Measurements from ENCODE around the gene GPX6. TPM values are rescaled to one million over a fixed set of nuclear protein-coding genes. Genes with fewer than 3 reads are reported as not detected.

Gene GPX6
- total RNA-seq, 3 donors from 2014 or later = not detected

DNA sequence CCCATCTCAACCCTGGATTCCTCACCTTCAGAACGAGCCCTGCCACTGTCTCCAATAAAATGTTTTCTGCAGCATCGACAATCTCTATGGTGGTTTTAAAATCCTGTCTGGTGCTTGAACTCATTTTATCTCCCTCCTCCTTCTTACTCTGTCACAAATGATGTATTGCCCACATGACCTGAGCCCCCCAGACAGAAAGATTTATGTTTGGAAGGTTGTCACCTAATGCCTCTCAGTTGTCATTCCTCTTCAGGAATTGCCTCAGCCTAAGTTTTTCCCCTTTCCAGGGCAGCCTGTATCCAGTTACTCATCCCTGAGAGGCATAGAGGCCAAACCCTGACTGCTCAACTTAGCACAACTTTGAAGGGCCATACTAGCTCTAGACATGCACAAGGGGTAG lies 19.3 kb upstream of the GPX6 start:
- no peak for DNase-seq (ENCODE audit: low spot score in 2 of 2)
- peaks cover 0 to 45% of the 10 kb centered on the region in 2 donors for H3K27me3 ChIP-seq
- no peaks in the 10 kb centered on the region for H3K4me1 ChIP-seq
- no peak overlapping the region for H3K4me3 ChIP-seq
- TF ChIP-seq POLR2AphosphoS5 (IDR thresholded peaks at IDR 0.05) = no peak
- no peak for TF ChIP-seq POLR2A (IDR thresholded peaks at IDR 0.05)
- TF ChIP-seq, protein P1, sequence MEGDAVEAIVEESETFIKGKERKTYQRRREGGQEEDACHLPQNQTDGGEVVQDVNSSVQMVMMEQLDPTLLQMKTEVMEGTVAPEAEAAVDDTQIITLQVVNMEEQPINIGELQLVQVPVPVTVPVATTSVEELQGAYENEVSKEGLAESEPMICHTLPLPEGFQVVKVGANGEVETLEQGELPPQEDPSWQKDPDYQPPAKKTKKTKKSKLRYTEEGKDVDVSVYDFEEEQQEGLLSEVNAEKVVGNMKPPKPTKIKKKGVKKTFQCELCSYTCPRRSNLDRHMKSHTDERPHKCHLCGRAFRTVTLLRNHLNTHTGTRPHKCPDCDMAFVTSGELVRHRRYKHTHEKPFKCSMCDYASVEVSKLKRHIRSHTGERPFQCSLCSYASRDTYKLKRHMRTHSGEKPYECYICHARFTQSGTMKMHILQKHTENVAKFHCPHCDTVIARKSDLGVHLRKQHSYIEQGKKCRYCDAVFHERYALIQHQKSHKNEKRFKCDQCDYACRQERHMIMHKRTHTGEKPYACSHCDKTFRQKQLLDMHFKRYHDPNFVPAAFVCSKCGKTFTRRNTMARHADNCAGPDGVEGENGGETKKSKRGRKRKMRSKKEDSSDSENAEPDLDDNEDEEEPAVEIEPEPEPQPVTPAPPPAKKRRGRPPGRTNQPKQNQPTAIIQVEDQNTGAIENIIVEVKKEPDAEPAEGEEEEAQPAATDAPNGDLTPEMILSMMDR (IDR thresholded peaks at IDR 0.05) = no peak
- H3K36me3 ChIP-seq = no peaks in the 10 kb centered on the region
- no peak overlapping the region for H3K27ac ChIP-seq
- no peaks in the 10 kb centered on the region for H3K9me3 ChIP-seq
- intact Hi-C loops (cut with DNase I; ENCODE audit: low total_unique reads) = no loop called here

DNA sequence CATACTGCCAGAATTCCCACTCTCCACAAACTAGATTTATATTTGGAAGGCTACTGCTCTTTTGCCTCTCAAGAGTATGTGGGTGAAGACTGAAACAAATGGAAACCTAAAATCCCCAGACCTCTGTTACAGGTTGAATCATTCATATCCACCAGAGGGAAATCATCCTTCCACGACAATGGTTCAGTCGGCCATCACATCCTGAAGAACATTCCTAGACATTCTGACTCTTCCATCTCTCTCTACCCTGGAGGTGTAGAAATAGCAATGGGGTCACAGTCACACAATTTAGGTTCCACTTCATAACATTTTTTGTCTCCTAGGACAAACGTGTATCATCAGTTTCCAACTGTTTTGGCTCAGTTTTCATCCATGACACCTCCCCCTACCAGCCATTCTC lies 18.7 kb upstream of the GPX6 start:
- Histone ChIP-seq H3K4me3 (no peak overlapping the region), H3K4me1 (no peaks in the 10 kb centered on the region), H3K36me3 (no peaks in the 10 kb centered on the region), H3K27me3 (peaks cover 0 to 46% of the 10 kb centered on the region in 2 donors), H3K27ac (no peak overlapping the region), H3K9me3 (no peaks in the 10 kb centered on the region)
- DNase-seq (ENCODE audit: low spot score in 2 of 2) = no peak
- TF ChIP-seq, protein P1 (IDR thresholded peaks at IDR 0.05) = no peak
- TF ChIP-seq POLR2AphosphoS5 (IDR thresholded peaks at IDR 0.05) = no peak
- intact Hi-C loops (cut with DNase I; ENCODE audit: low total_unique reads) = no loop called here

DNA sequence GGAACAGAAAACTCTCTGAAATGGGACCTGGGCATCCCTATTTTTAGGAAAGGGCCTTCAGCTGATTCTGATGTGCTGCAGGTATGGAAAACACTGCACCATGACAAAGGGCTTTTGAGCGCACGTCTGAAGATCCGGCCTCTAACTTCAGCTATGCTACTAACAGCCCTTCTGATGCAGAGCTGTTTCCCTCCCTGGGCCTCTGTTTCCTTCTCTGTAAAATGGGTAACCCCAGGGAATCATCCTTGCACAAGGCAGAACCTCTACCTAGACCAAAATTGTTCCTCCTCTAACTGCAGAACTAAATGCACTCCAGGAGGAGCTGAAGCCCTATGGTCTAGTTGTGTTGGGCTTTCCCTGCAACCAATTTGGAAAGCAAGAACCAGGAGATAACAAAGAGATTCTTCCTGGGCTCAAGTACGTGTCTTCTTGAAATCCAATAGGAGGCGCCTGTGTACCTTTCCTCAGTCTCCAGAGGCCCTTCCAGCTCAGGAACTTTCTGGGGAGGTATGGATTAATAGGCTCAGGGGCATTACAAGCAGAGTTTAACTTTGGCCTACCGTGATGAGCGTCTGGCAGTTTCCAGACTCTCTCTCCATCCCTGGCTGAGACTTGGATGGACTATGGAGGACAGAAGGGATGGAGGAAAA lies 16.0 kb upstream of the GPX6 start:
- TF ChIP-seq POLR2AphosphoS5 (IDR thresholded peaks at IDR 0.05) = no peak
- TF ChIP-seq POLR2A (IDR thresholded peaks at IDR 0.05) = no peak
- TF ChIP-seq, protein P1 (IDR thresholded peaks at IDR 0.05) = no peak
- H3K36me3 ChIP-seq = no peaks in the 10 kb centered on the region
- peaks cover 0 to 39% of the 10 kb centered on the region in 2 donors for H3K27me3 ChIP-seq
- no peak overlapping the region for H3K4me3 ChIP-seq
- H3K4me1 ChIP-seq = no peaks in the 10 kb centered on the region
- intact Hi-C loops (cut with DNase I; ENCODE audit: low total_unique reads) = no loop called here
- DNase-seq (ENCODE audit: low spot score in 2 of 2) = no peak
- no peaks in the 10 kb centered on the region for H3K9me3 ChIP-seq
- H3K27ac ChIP-seq = no peak overlapping the region

DNA sequence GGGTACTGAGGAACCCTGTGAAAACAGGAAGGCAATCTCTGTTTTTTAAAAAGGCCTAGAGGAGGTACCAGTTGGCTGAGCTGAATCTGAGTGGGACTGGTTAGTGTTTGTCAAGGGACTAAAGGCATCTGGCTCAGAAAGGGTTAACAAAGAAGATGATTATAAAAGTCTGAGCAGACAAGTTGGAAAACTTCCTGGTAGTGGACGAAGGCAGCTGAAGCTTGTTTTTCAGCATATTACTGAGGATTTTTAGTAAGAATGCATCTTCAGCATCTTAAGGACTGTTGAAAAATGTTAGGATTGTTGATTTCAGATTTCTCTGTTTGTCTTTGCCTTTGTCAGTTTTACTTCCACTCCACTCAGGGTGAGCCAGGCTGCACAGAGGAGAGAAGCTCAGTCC lies 15.2 kb upstream of the GPX6 start:
- H3K9me3 ChIP-seq = no peaks in the 10 kb centered on the region
- DNase-seq (ENCODE audit: low spot score in 2 of 2) = no peak
- peaks cover 0 to 39% of the 10 kb centered on the region in 2 donors for H3K27me3 ChIP-seq
- no peak overlapping the region for H3K4me3 ChIP-seq
- TF ChIP-seq POLR2AphosphoS5 (IDR thresholded peaks at IDR 0.05) (no peak), POLR2A (IDR thresholded peaks at IDR 0.05) (no peak)
- TF ChIP-seq, protein P1 (IDR thresholded peaks at IDR 0.05) = no peak
- intact Hi-C loops (cut with DNase I; ENCODE audit: low total_unique reads) = no loop called here
- no peak overlapping the region for H3K27ac ChIP-seq
- no peaks in the 10 kb centered on the region for H3K4me1 ChIP-seq
- no peaks in the 10 kb centered on the region for H3K36me3 ChIP-seq

DNA sequence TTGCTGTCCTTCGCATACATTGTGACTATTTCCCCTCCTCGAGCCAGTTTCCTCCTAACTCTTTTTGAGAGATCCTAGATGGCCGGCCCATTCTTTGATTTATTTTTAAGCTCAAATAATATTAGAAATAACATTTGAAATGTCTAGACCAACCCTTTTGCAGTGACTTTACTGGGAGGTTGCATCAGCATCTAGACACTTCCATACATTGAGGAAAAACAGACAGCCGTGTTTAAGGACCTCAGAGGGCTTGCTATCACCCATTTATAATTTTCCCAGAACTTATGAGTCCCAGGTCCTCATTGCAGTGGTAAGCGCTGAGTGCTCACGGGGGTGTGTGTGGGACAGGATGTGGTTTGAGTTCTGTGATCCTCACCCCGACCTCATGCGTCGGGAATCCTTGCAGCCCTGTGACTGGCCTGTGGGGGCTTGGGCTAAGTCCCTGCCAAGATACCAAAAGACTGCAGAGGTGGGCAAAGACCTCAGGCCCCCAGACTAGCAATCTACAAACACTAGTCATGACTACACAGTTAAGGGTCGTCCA lies 10.0 kb upstream of the GPX6 start, which contains the start of gene GPX5:
TSS of gene GPX5 (plus strand) at position 386 of the 544 bp plus-strand sequence. CDS start at position 519, 133 bp downstream.
- Histone ChIP-seq H3K4me3 (no peak within 1 kb of the TSS), H3K36me3 (no peaks in the 10 kb centered on the region), H3K9me3 (no peaks in the 10 kb centered on the region), H3K4me1 (no peaks in the 10 kb centered on the region), H3K27me3 (peaks cover 0 to 40% of the 10 kb centered on the region in 2 donors), H3K27ac (no peak within 1 kb of the TSS)
- intact Hi-C loops (cut with DNase I; ENCODE audit: low total_unique reads) = no loop called here
- DNase-seq (ENCODE audit: low spot score in 2 of 2) = no peak
- TF ChIP-seq POLR2AphosphoS5 (IDR thresholded peaks at IDR 0.05) (no peak), POLR2A (IDR thresholded peaks at IDR 0.05) (no peak)
- TF ChIP-seq, protein P1 (IDR thresholded peaks at IDR 0.05) = no peak

All from breast epithelium (tissue), 4 donors.